Calu3 (cell line): ENCODE measurements around the gene CIAO2B. TPM values are rescaled to one million over a fixed set of nuclear protein-coding genes. Genes with fewer than 3 reads are reported as not detected.

Experiments
- BruUV-seq: library from RNA; stranded (reverse); fragments of 400-500 nt; replicated peaks from 2 replicates; lab custom pipeline; 2021; lab: Mats Ljungman, UMichigan
- CTCF ChIA-PET: fragments of 300-600 bp; sonication (Branson Sonifier 250); formaldehyde crosslinking; loops from one replicate; lab custom pipeline; 2022; ENCODE audit warnings: antibody characterized with exemption; lab: Charles Lee
- DNase-seq: peaks from one replicate; pipeline ENCODE4 v3.0.0; 2022
- H3K27ac Mint-ChIP-seq: one replicate; pipeline ENCODE4 v1.8.0; 2022; ENCODE audit warnings: mixed read lengths; ENCODE audit not compliant: unreplicated experiment
- H3K27me3 Mint-ChIP-seq: one replicate; pipeline ENCODE4 v1.8.0; 2022; ENCODE audit warnings: mixed read lengths; ENCODE audit not compliant: unreplicated experiment
- H3K36me3 Mint-ChIP-seq: one replicate; pipeline ENCODE4 v1.8.0; 2022; ENCODE audit warnings: mild to moderate bottlenecking, moderate library complexity, mixed read lengths; ENCODE audit not compliant: insufficient read depth, unreplicated experiment
- H3K4me1 Mint-ChIP-seq: one replicate; pipeline ENCODE4 v1.8.0; 2022; ENCODE audit warnings: mild to moderate bottlenecking, low read depth, mixed read lengths; ENCODE audit not compliant: unreplicated experiment
- H3K4me3 Mint-ChIP-seq: one replicate; pipeline ENCODE4 v1.8.0; 2022; ENCODE audit warnings: mild to moderate bottlenecking, low read depth, moderate library complexity, mixed read lengths; ENCODE audit not compliant: unreplicated experiment
- H3K9me3 Mint-ChIP-seq: one replicate; pipeline ENCODE4 v1.8.0; 2022; ENCODE audit warnings: low read depth, mixed read lengths; ENCODE audit not compliant: unreplicated experiment
- intact Hi-C: fragments of 100-400 bp; cut with micrococcal nuclease; formaldehyde crosslinking; loops from one replicate; pipeline ENCODE4 v1.10.0; 2022; ENCODE audit not compliant: unreplicated experiment
- total RNA-seq: library from RNA; stranded (reverse); gene quantifications from 2 replicates; pipeline ENCODE4 v1.2.3, GENCODE V29; 2022
- TF ChIP-seq, protein P1 (sequence below): fragments of 200-600 bp; IDR thresholded peaks from one replicate; pipeline ENCODE4 v1.8.0; 2022; ENCODE audit warnings: antibody characterized with exemption; ENCODE audit not compliant: unreplicated experiment

The CIAO2B gene
- total RNA-seq, 1 experiment from 2014 or later: 121 TPM

DNA sequence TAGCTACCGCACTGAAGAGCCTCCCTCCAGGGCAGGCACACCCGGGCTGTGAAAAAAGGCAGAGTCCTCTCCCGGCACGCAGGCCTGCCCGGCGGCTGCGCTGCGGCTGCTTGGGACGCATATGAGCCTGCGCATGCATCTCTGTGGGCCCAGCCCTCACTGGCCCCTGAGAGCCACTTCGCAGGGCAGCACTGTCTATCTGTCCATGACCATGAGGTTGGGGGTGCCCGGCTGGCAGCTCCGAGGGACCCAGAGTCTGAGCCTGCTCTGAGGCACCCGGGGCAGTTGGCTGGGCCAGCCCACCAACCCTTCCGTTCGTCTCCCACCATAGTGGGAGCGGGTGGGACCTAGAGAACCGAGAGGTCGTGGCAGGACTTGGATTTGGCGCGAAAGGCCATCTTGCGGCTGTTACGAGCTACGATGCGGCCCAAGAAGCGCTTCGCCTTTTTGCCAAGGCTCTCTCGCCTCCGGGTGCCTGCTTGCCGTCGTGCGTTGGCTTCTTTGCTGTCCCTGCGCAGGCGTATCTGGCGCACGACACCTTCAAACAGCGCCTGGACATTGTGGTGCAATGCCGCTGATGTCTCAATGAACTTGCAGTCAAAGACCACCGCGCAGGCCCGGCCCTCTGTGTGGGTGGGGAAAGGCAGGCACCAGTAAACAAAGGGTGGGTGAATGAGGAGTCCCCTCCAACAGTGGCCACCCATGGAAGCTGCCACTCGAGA is 12.3 kb downstream of the CIAO2B start:
- CTCF ChIA-PET: interaction anchor here (1.0 kb wide), 1 partner anchor 12 kb away, joined by 3 read pairs; no protein-coding TSS in a partner anchor
- Mint-ChIP-seq H3K27ac (no peak overlapping the region), H3K4me1 (peaks cover 13% of the 10 kb centered on the region), H3K36me3 (peaks cover 10% of the 10 kb centered on the region), H3K4me3 (no peak overlapping the region), H3K27me3 (peaks cover 37% of the 10 kb centered on the region), H3K9me3 (no peaks in the 10 kb centered on the region)
- intact Hi-C loops: no loop called here
- BruUV-seq: no TSS peak
- TF ChIP-seq, protein P1, sequence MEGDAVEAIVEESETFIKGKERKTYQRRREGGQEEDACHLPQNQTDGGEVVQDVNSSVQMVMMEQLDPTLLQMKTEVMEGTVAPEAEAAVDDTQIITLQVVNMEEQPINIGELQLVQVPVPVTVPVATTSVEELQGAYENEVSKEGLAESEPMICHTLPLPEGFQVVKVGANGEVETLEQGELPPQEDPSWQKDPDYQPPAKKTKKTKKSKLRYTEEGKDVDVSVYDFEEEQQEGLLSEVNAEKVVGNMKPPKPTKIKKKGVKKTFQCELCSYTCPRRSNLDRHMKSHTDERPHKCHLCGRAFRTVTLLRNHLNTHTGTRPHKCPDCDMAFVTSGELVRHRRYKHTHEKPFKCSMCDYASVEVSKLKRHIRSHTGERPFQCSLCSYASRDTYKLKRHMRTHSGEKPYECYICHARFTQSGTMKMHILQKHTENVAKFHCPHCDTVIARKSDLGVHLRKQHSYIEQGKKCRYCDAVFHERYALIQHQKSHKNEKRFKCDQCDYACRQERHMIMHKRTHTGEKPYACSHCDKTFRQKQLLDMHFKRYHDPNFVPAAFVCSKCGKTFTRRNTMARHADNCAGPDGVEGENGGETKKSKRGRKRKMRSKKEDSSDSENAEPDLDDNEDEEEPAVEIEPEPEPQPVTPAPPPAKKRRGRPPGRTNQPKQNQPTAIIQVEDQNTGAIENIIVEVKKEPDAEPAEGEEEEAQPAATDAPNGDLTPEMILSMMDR: no peak
- no peak for DNase-seq

DNA sequence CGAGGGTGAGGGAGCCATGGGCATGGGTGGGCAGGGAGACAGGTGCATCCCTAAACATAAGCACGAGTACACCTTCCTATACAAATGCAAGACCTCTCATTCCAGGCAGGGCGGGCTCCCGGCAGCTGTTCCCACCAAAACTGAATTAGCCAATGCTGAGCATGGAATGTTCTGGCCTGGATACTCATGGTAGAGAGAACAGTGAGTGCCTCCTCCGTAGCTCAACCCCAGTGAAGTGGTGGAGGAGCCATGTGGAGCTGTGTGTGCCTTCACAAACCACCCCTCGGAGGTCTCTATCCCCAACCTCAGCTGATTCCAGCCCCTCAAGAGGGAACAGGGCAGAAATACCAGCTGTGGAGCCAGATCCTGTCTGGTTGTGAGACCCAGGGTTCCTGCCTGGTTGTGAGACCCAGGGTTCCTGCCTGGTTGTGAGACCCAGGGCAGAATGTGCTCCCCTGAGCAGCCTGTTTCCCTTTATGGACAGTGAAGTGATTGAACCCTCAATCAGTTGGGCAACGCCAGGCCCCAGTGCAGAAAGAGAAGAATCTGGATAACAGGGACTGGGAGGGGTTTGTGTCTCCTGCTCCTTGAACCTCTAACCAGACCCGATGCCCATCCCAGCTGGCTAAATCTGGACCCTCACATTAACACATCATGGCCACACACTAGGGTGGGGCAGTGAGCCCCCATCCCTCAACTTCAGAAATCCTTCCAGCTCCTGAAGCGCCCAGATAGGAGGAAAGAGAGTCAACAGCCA is 13.1 kb downstream of the CIAO2B start:
- H3K27me3 Mint-ChIP-seq: peaks cover 42% of the 10 kb centered on the region
- TF ChIP-seq, protein P1: no peak
- peaks cover 10% of the 10 kb centered on the region for H3K4me1 Mint-ChIP-seq
- peaks cover 10% of the 10 kb centered on the region for H3K36me3 Mint-ChIP-seq
- no peak for DNase-seq
- no peaks in the 10 kb centered on the region for H3K9me3 Mint-ChIP-seq
- H3K4me3 Mint-ChIP-seq: no peak overlapping the region
- CTCF ChIA-PET: interaction anchor here (1.0 kb wide), 1 partner anchor 11 kb away, joined by 3 read pairs; no protein-coding TSS in a partner anchor
- no peak overlapping the region for H3K27ac Mint-ChIP-seq
- intact Hi-C loops: no loop called here
- no TSS peak for BruUV-seq

DNA sequence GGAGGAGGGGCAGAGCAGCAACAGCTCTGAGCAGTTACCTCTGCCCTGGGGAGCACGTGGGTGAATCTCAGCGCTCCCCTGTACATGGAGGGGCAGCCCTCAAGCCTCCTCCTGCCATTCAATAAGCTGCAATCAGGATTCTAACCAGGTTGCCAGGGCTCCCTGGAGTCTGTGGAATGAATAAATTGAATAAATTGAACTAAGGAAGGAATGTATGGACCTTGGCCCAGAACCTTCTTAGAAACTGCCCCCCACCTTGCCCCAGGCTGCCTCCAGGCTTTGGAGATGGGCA is 14.0 kb downstream of the CIAO2B start:
- H3K27me3 Mint-ChIP-seq: peaks cover 42% of the 10 kb centered on the region

DNA sequence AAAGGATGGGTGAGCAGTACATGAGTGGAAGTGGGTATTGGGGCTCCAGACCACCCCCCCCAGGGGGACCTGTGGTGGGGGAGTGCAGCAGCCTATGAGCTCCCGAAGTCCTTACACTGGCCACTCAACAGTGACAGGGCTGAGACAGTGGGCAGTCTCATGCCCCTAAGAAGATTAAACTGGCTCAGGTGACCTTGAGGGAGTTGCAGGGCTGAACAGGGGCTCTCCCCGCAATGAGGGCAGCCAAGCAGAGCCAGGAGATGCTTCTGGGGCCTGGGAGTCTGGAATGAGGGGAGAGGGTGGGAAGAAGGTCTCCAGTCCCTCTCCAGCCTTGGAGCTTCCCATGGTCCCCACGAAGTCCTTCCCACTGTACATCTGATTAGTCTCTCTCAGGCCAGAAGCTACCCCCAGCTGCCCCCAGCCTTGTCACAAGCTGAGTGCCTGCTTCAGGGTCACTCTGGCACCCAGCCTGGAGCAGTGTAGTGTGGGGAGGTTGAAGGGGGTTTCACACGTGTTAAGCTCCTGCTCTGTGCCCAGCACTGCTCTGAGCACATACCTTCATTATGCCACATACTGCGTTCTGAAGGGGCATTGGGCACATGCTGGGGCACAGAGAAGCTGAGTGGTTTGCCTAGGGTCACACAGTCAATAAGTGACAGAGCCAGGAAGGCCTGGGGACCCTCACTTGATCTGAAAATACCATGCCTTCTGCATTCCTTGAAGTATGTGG is 14.5 kb downstream of the CIAO2B start:
- no peaks in the 10 kb centered on the region for H3K36me3 Mint-ChIP-seq
- no peak for DNase-seq
- no peak overlapping the region for H3K4me3 Mint-ChIP-seq
- no peaks in the 10 kb centered on the region for H3K4me1 Mint-ChIP-seq
- H3K9me3 Mint-ChIP-seq: no peaks in the 10 kb centered on the region
- BruUV-seq: no TSS peak
- intact Hi-C loops: no loop called here
- TF ChIP-seq, protein P1: no peak
- CTCF ChIA-PET: interaction anchor here (1.3 kb wide), 1 partner anchor 9 kb away, joined by 3 read pairs; no protein-coding TSS in a partner anchor
- H3K27ac Mint-ChIP-seq: no peak overlapping the region
- peaks cover 42% of the 10 kb centered on the region for H3K27me3 Mint-ChIP-seq

More for the DNA sequence above, 14.0 kb downstream of the CIAO2B start:
- BruUV-seq: no TSS peak
- no peak overlapping the region for H3K4me3 Mint-ChIP-seq
- DNase-seq: no peak
- no peaks in the 10 kb centered on the region for H3K9me3 Mint-ChIP-seq
- peaks cover 3% of the 10 kb centered on the region for H3K36me3 Mint-ChIP-seq
- TF ChIP-seq, protein P1: no peak
- intact Hi-C loops: no loop called here
- H3K4me1 Mint-ChIP-seq: peaks cover 1% of the 10 kb centered on the region
- CTCF ChIA-PET: no interaction called here
- no peak overlapping the region for H3K27ac Mint-ChIP-seq
